HG03432 (cell line): ENCODE measurements around the gene MED27.

Source experiments
- ATAC-seq: cut with Tn5 transposase; IDR thresholded peaks from one replicate; pipeline ENCODE4 v1.9.1; 2021; ENCODE audit warnings: mild to moderate bottlenecking, moderate library complexity; ENCODE audit not compliant: unreplicated experiment

MED27 gene

DNA sequence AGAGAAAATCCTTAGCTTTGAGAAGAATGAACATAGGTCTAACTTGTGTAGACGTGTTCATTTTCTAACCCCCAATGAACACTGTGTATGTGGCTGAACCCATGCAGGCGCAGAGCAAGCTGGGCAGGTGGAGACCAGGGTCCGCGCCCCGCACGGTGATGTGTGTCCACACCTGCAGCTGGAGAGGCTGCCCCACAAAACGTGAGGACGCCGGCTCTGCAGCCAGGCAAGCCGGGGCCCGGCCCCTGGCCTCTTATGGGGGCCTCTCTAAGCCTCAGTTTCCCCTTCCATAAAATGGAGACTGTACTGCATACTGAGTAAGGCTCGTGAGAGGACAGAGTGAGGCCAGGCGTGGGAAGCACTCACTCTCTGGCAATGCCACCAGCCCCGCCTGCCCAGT lies 215.1 kb downstream of the MED27 start:
- no peak for ATAC-seq

DNA sequence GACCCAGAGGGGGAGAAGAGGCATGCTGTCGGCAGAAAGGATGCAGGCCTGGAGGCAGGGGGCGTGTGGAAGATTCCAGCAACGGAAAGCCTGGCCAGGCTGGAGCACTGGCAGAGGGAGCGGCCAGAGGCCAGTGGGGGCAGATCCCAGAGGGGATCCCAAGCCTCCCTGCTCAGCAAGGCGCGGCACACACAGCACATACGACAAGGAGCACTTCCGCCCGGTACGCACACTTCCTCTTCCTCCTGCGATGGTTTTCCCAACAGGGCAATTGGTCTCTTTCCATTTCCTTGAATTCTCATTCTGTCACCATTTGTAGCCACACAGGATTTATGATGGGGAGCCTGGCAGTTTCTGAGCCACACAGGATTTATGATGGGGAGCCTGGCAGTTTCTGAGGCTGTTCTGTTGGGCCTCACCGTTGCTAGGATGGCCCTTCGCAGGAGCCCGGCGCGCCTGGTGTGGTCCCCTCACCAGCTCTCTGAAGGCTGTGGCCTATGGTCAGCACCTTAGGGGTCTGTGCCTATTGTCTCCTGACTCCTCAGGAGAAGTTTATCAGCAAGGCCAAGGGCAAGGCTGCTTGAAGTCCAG lies 216.3 kb downstream of the MED27 start:
- no peak for ATAC-seq

DNA sequence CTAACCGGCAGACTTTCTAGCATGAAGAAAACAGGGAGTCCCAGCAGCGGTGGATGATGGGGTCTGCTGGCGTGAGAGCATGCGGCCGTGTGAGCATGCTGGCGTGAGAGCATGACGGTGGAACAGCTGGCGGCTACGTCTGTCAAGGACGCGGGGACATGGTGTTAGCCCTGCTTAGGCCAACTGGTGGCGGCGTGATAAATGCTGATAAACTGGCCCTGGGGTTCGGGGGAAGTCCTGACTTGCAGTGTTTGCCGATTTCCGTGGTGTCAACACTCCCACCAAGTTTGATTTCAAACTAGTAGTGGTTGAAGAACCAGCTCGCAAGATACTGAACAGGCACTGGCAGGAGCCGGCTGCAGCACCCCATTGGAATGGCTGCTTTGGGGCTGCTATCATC lies 217.4 kb downstream of the MED27 start:
- no peak for ATAC-seq

DNA sequence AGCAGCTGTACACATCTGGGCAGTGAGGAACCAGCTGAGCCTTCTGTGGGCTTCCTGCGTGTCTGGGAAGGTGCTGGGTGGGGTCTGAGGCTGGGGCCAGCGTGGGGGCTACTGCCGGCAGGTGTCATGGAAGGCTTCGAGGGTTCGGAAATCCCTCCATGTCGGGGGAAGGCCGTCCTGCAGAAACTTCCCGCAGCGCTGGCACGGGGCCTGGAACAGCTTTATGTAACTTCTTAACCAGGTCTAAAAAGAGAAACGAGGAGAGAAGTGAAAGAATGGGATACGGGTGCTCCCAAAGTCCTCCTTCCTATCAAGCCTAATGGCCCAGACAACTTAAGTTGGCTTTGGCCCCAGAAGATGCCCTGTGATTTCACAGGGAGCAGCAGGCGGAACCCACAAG lies 219.2 kb downstream of the MED27 start:
- ATAC-seq: no peak

DNA sequence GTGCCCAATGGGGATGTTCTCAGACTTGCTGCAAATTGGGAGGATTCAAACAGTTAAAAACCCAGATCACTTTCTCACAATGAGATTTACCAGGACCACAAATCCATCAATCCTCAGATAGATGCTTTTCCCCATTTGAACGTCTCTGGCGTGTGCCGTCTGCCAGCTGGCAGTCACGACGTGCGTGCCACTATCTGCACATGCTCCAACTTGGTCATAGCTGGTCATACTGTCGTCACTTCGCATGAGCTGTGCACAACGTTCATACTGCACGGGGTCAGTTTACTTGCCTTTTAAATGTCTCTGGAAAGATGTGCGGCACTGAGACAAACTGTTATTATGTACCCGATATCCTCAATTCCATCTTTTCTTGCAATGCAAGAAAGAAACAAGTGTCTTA lies 221.5 kb downstream of the MED27 start:
- no peak for ATAC-seq

DNA sequence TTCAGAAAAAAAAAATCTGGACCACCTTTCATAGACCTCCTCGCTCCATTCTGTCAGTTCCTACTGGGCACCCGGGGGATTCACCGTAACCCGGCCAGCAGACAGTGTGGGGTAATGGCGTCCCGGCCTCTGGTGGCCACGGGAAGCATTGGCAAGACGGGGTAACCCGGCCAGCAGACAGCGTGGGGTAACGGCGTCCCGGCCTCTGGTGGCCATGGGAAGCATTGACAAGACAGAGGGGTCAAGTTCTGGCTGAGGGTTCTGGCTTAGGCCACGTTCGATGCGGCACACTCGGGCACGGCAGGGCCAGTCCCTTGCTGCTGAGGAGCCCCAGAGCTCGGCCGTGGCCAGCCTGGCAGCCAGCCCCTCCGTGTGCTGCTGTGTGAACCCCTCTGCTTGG lies 223.6 kb downstream of the MED27 start:
- ATAC-seq: no peak

DNA sequence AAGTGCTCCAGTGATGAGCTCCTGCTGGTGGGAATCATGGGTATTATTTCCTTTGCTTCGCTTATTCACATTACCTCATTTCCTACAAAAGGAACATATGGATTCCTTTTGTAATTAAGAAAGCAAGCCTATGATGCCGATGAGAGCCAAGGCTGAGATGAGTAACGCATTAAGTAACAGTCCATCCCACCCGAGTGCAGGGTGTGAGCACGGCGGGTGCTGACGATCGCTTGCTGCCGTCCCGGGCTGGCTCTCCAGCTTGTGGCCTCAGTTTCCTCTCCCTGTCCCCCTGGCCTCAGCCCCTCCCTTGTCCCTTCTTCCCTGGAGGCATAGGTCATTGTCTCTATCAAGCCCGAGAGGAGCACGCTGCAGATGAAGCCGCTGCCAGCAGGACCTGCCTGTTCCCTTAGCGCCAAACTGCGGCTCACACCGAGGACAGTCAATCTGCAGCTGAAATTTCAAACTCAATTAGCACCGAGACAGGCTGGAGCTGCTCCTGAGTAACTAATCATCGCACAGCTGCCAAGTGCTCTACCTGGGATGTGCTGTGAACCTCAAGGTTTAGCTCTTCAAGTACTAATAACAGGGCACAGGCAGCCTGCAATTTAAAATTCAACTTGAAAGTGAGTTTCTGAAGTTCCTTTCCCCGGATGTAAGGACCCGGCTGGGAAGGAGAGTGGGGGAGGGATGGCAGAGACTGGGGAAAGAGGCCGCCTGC lies 224.6 kb downstream of the MED27 start:
- ATAC-seq: no peak

DNA sequence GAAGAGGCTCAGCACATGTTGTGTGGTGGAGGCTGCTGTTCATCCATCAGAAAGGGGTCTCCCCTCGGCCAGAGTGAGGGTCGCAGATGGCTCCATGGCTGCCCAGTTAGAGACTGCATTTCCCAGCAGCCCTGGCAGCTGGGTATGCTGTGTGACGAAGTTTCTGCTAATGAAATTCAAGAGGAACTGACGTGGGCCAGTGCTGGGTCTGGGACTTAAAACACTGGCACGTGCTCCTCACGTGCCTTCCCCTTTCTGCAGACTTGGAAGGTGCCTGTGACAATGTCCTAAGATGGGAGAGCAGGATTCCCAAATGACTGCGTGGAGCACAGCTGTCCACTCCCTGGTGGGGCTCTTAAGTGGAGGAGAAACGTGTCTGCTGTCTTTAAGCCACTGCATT lies 225.3 kb downstream of the MED27 start:
- no peak for ATAC-seq

DNA sequence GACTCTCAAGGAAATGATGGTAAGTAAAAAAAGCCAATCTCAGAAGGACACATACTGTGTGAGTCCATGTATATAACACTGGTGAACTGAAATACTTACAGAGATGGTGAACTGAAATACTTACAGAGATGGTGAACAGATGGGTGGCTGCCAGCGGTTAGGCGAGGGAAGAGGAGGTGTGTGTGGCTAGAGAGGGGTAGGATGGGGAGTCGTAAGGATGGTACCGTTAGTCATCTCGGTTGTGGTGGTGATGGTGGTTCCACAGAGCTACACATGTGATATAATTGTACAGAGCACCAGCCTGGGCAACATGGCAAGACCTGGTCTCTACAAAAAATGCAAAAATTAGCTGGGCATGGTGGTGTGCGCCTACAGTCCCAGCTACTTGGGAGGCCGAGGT lies 226.2 kb downstream of the MED27 start:
- ATAC-seq: no peak

DNA sequence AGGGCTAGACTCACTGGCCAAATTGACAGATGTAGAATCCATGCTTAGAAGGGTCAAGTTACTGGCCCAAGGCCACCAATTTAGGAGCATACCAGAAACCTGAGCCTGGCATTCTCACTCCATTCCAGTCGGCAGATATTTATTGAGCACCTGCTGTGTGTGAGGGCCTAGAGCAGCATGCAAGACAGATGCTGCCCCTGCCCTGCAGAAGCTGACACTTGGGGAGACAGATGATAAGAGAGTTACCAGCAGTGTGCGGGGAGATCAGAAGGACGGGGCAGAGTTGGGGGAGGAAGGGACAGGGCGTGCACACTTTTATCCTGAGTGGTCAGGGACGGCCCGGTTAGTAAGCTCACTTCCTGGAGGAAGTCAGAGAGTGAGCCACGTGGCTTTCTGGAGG lies 228.3 kb downstream of the MED27 start:
- no peak for ATAC-seq

DNA sequence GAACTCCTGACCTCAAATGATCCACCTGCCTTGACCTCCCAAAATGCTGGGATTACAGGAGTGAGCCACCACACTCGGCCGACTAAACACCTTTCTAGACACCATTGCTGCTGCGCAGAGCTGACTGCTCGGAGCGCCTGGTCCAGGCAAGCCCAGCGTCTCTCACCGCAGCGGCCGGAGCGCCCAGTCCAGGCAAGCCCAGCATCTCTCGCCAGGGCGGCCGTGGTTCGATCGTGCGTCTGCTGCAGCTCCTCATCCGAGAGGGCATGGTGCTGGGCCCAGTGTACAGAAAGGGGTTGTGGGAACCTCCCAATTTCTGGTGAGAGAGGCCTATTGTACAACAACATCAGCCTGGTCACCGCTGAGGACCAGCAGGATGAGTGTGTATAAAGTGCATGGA lies 230.3 kb downstream of the MED27 start:
- ATAC-seq: no peak

DNA sequence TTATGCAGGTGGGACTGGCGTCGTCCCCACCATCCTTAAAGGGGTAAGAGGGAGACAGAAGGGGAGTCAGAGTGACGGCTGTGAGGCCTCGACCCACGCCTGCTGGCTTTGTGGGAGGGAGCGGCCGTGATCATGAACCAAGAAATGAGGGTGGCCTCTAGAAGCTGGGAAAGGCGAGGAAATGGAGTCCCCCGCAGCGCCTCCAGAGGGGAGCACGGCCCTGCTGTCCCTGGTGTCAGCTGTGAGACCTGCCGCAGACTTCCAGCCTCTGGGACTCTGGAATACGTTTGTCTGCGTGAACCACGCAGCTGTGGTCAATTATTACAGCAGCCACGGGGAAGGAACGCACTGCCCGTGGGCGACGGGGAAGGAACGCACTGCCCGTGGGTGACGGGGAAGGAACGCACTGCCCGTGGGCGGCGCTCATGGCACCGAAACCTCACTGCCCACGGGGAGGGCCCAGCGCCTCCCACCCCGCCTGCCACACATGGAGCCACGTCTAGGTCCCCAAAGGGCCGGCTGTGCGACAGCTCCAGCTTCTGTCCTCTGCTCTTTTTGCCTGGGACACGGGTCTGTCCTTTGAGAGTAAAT lies 231.0 kb downstream of the MED27 start:
- no peak for ATAC-seq

DNA sequence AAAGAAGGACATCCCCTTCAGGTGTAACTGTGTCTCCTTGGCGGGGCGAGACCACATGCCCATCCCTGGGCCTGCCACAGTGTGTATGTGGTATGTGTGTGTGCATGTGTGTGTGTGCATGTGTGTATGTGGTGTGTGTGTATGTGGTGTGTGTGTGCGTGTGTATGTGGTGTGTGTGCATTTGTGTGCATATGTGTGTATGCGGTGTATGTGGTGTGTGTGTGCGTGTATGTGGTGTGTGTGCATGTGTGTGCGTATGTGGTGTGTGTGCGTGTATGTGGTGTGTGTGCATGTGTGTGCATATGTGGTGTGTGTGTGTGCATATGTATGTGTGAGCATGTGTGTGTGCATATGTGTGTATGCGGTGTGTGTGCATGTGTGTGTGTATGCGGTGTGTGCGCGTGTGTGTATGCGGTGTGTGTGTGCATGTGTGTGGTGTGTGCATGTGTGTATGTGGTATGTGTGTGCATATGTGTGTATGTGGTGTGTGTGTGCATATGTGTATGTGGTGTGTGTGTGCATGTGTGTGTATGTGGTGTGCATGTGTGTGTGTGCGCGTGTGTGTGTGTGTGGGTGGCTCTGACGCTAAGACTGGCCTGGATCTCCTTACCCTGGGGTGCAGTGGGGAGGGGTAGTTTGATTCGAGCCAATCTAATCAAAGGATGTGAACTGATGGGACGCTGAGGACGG lies 231.9 kb downstream of the MED27 start:
- no peak for ATAC-seq

DNA sequence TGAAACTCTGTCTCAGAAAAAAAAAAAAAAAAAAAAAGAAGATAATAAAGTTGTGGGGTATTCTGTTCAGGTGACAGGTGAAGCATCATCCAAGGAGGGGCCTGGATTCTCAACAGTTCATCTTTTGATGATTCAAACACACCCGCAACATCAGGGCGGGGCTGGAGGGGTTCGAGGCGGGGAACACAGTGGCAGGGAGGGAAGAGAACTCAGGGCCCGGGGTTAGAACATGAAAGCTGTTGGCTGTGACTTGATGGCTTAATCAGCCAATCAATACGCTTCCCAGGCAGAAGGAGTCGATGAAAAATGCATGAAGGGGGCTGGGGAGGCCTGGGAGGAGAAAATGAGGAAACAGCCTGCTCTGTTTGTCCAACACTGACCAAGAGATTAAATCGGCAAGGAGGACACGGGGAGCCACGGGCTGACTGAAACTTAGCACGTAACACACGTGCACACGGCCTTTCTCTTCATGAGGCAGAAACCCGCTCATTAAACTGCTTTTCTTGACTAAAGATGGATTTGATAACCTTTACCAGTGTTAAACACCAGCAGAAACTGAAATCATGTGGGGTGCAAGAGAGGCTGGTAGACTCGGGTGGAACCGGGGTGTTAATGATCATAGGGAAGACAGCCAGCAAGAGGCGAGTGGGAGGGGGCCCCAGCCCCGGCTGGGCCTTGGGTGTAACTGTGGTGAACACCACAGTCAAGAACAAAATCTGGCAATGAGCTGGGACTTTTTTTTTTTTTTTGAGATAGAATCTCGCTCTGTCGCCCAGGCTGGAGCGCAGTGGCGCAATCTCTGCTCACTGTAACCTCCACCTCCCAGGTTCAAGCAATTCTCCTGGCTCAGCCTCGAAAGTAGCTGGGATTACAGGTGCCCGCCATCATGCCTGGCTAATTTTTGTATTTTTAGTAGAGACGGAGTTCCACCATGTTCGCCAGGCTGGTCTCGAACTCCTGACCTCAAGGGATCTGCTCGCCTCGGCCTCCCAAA lies 234.1 kb downstream of the MED27 start:
- no peak for ATAC-seq

DNA sequence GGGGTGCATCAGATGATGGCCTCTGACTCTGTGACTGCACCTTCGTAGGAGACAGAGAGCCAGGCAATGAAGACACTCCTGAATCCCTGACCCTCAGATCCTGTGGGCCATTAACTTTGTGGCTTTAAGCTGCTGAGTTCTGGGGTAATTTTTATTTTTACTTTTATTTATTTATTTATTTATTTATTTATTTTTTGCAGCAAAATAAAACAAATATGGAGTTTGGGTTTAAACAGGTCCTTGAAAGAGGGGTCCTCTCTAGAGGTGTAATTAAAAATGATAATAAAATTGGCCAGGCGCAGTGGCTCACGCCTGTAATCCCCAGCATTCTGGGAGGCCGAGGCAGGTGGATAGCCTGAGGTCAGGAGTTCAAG lies 234.9 kb downstream of the MED27 start:
- ATAC-seq: no peak

DNA sequence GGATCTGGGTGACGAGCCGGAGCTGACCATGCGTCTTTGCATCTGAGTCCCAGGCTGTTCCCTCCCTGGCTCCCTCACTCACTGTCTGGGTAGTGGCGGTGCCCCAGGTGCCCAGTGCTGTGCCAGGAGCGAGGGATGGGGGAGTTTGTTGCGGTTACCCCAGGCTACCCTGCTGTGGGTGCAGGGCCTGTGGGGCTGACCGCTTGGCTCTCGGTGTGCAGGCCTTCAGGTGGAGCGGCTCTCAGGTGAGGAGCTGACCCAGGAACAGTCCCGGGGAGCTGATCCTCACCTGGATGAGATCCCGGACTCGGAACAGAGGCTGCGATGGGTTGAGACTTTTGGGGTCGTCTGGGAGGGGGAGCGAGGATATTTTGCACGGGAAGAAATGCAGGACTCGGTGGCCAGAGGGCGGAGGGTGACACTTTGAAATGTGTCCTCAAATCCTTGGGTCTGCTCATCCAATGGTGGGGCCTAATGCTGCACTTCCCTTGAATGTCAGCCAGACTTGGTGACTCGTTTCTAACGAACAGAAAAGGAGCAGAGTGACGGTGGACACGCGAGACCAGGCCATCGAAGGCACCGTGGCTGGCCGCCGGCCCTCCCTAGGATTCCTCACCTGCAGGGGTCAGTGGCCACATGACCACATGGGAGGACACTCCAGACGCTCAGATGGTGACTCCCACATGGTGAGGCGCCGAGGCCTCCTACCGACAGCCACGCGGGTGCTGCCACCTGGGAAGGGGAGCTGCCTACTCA lies 235.5 kb downstream of the MED27 start:
- ATAC-seq: no peak

DNA sequence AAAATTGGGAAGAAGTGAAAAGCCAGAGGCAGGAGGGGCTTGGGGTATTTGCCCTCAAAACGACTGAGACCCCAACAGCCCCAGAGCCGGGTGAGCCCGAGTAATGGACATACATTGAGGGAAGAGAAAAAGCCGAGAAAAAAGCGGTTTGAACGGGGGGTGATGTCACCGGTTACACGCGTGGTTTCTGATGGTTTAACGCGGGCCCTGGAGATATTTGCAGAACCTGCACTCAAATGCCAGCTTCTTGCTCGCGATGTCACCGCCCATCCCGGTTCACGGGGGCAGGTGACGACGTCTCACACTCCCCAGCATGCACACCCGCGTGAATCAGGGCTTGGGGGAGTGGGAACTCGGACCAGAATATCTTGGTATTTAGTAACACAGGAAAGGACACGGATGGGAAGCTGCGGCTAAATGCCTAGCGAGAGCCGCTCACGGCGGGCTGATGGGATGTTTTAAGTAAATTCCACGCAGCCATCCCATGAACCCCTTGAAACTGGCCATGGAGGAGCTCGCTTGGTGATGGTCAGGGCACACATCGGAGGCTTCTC lies 237.8 kb downstream of the MED27 start:
- ATAC-seq: no peak

DNA sequence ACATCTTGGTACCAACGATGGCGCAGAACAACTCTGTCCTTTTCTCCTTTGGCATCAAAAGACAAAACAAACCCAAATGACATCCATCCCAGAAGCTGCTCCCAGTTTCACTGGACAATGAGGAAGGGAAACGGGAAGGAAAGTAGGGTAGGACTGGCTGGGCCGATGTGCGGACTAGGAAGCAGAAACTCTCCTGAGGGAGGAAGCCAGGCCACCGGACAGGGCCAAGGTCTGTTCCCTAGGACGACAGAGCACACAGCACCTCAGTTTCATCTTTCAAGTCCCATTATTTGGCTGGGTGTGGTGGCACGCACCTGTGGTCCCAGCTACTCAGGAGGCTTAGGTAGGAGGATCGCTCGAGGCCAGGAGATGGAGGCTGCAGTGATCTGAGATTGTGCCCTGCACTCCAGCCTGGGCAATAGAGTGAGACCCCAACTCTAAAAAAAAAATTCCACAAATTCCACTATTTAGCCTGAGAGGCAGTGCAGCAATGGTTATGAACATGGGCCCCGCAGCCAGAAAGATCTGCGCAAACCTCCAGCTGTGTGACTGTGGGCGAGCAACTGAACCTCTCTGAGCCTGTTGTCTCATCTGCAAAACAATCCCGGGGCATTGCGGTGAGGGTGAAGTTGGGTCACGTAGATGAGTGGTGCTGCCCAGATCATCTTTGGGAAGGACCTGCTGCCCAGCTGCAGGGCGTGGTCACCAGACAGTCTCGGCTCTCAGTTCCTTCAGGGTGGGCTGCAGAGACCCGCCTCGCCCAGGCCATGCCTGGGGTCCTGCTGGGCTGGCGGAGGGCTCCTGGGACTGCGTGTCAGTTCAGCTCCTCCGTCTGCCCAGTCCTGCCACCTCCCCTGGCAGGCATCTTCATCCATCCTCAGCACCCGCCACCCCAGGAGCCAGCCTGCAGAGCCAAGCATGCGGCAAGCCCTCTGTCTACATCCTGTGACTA lies 238.6 kb downstream of the MED27 start:
- ATAC-seq: no peak

DNA sequence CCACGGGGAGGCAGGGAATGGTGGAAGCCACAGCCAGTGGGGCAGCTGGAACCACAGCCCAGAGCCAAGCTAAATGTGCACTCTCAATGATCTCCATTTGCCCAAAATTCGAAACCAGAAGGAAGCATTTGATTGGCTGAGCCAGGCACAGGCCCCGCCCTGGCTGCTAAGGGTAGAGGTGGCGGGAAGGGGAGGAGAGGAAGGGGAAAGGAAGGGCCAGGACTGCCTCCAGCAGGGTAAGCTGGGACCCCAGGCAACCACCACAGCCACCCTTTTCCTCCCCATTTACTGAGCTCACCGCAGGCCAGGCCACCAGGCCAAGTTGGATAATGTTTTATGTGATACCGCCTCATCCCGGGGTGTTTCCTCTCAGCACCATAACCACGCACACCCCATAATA lies 239.4 kb downstream of the MED27 start:
- no peak for ATAC-seq
